Dendritic cell treated with granulocyte-macrophage colony-stimulating factor and Interleukin-4, amounts not matched to agents 40 ng/mL and 50 ng/mL, for 4 days (primary cell): ENCODE measurements around the gene KIRREL3.

Source experiments
- H3K27ac Mint-ChIP-seq: one replicate; pipeline ENCODE4 v1.8.0; 2022; ENCODE audit warnings: mild to moderate bottlenecking, mixed read lengths
- H3K27me3 Mint-ChIP-seq: one replicate; pipeline ENCODE4 v1.8.0; 2022; ENCODE audit warnings: mild to moderate bottlenecking, mixed read lengths
- H3K36me3 Mint-ChIP-seq: one replicate; pipeline ENCODE4 v1.8.0; 2022; ENCODE audit warnings: low read depth, mixed read lengths
- H3K4me1 Mint-ChIP-seq: one replicate; pipeline ENCODE4 v1.8.0; 2022; ENCODE audit warnings: low read depth, mixed read lengths
- H3K4me3 Mint-ChIP-seq: one replicate; pipeline ENCODE4 v1.8.0; 2022; ENCODE audit warnings: mild to moderate bottlenecking, moderate library complexity, mixed read lengths
- H3K9me3 Mint-ChIP-seq: one replicate; pipeline ENCODE4 v1.8.0; 2022; ENCODE audit warnings: mixed read lengths
- intact Hi-C: fragments of 100-400 bp; cut with micrococcal nuclease; formaldehyde crosslinking; loops from one replicate; pipeline ENCODE4 v1.15.0; 2022

The KIRREL3 gene

GRCh38 chr11:126755526-126755925, 245.0 kb downstream of the KIRREL3 start:
- Mint-ChIP-seq H3K27ac (no peak overlapping the region), H3K4me1 (no peaks in the 10 kb centered on the region), H3K9me3 (no peaks in the 10 kb centered on the region), H3K27me3 (no peaks in the 10 kb centered on the region), H3K4me3 (no peak overlapping the region), H3K36me3 (no peaks in the 10 kb centered on the region)
- intact Hi-C loops, result no loop called here

GRCh38 chr11:126754591-126755426, 245.8 kb downstream of the KIRREL3 start:
- H3K36me3 Mint-ChIP-seq, result no peaks in the 10 kb centered on the region
- no peaks in the 10 kb centered on the region for H3K9me3 Mint-ChIP-seq
- H3K4me3 Mint-ChIP-seq, result no peak overlapping the region
- H3K4me1 Mint-ChIP-seq, result no peaks in the 10 kb centered on the region
- no peak overlapping the region for H3K27ac Mint-ChIP-seq
- H3K27me3 Mint-ChIP-seq, result no peaks in the 10 kb centered on the region
- intact Hi-C loops, result no loop called here

DNA sequence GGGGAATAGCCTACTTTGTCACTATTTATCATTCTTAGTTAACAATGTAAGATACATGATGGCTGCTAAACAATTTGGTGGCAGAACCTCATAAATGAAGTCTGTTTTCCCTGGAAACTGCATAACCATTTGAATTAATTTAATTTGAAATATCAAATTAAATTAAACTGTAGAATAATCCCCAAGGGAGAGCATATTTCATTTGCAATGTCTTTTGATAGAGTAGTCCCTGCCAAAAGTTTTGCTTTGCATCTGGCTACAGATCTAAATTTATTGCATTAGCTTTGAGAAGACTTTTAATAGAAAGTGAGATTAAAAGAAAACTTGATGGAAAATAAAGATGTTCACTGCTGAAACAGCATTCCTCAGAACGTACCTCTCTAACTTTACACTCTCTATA, 246.6 kb downstream of the KIRREL3 start:
- Mint-ChIP-seq H3K27ac (no peak overlapping the region), H3K9me3 (no peaks in the 10 kb centered on the region), H3K4me1 (no peaks in the 10 kb centered on the region), H3K4me3 (no peak overlapping the region), H3K36me3 (no peaks in the 10 kb centered on the region), H3K27me3 (no peaks in the 10 kb centered on the region)
- intact Hi-C loops, result no loop called here

DNA sequence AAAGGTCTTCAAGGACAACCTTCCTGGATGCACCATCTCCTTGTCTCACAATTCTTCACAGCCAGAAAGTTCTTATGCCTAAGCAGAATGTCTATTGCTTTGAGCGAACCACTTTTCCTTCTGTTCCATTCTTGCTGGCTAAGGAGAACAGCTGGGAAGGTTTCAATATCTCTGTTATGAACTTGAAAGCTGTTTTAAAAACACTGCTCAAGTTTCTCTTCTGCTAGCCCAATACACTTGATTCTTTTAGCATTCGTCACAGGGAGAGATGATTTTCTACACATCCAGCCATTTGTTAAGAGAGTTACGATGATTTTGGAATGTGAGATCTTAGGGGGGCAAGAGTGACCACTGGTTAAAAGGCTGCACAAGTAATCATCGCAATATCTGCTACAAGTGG, 249.3 kb downstream of the KIRREL3 start:
- Mint-ChIP-seq H3K9me3 (no peaks in the 10 kb centered on the region), H3K36me3 (no peaks in the 10 kb centered on the region), H3K27me3 (no peaks in the 10 kb centered on the region), H3K4me1 (no peaks in the 10 kb centered on the region), H3K27ac (no peak overlapping the region), H3K4me3 (no peak overlapping the region)
- intact Hi-C loops, result no loop called here

GRCh38 chr11:126748793-126749192, 251.8 kb downstream of the KIRREL3 start:
- H3K27me3 Mint-ChIP-seq, result no peaks in the 10 kb centered on the region
- intact Hi-C loops, result no loop called here
- no peak overlapping the region for H3K4me3 Mint-ChIP-seq
- no peaks in the 10 kb centered on the region for H3K4me1 Mint-ChIP-seq
- H3K36me3 Mint-ChIP-seq, result no peaks in the 10 kb centered on the region
- no peaks in the 10 kb centered on the region for H3K9me3 Mint-ChIP-seq
- no peak overlapping the region for H3K27ac Mint-ChIP-seq

- intact Hi-C loops, result no loop called here
- Mint-ChIP-seq H3K27ac (no peak overlapping the region), H3K4me3 (no peak overlapping the region)
Observed at GRCh38 chr11:126748100-126748791, 252.3 kb downstream of the KIRREL3 start.

DNA sequence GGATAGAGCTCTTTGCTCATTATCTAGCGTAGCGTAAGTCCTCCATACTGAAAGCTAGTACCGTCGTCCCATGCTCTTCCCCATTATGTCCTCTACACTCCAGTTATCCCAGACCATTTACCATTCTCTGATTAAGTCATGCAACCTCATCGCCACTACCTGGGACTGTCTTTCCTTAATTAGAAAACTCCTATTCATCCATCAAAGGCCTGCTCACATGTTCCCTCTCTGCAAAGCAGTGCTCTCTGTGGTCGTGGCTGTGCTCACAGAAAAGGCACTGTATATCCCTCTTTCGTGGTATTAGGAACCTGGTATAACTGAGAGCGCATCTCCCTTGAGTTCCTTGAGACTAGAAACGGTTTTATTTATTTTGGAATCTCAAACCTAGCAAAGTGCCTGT, 253.3 kb downstream of the KIRREL3 start:
- no peaks in the 10 kb centered on the region for H3K9me3 Mint-ChIP-seq
- no peaks in the 10 kb centered on the region for H3K4me1 Mint-ChIP-seq
- H3K27ac Mint-ChIP-seq, result no peak overlapping the region
- H3K27me3 Mint-ChIP-seq, result no peaks in the 10 kb centered on the region
- intact Hi-C loops, result no loop called here
- H3K4me3 Mint-ChIP-seq, result no peak overlapping the region
- H3K36me3 Mint-ChIP-seq, result no peaks in the 10 kb centered on the region

More at GRCh38 chr11:126748100-126748791, 252.3 kb downstream of the KIRREL3 start:
- Mint-ChIP-seq H3K36me3 (no peaks in the 10 kb centered on the region), H3K4me1 (no peaks in the 10 kb centered on the region), H3K27me3 (no peaks in the 10 kb centered on the region), H3K9me3 (no peaks in the 10 kb centered on the region)

- Mint-ChIP-seq H3K27ac (no peak overlapping the region), H3K9me3 (no peaks in the 10 kb centered on the region), H3K4me3 (no peak overlapping the region), H3K4me1 (no peaks in the 10 kb centered on the region), H3K36me3 (no peaks in the 10 kb centered on the region), H3K27me3 (no peaks in the 10 kb centered on the region)
- intact Hi-C loops, result no loop called here
Observed at GRCh38 chr11:126746443-126746842, 254.1 kb downstream of the KIRREL3 start.

DNA sequence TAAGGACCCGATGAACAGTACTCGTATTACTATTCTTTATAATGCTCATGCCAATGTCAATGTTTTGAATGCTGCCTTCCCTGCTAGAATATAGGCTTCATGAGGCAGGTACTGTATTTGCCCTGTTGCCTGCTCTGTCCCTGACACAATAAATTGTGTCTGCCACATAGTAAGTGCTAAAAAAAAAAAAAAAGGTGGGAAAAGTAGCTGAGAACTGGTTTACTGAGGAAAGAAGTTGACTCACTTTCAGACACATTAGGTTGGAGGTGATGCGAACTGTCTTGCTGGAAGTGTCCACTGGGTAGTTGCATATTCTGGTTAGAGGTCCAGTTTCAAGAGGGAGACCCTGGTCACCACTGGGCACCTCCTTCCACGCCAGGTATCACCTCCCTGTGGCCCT, 255.9 kb downstream of the KIRREL3 start:
- H3K9me3 Mint-ChIP-seq, result no peaks in the 10 kb centered on the region
- intact Hi-C loops, result no loop called here
- no peaks in the 10 kb centered on the region for H3K36me3 Mint-ChIP-seq
- H3K27ac Mint-ChIP-seq, result no peak overlapping the region
- H3K27me3 Mint-ChIP-seq, result no peaks in the 10 kb centered on the region
- H3K4me3 Mint-ChIP-seq, result no peak overlapping the region
- H3K4me1 Mint-ChIP-seq, result no peaks in the 10 kb centered on the region

DNA sequence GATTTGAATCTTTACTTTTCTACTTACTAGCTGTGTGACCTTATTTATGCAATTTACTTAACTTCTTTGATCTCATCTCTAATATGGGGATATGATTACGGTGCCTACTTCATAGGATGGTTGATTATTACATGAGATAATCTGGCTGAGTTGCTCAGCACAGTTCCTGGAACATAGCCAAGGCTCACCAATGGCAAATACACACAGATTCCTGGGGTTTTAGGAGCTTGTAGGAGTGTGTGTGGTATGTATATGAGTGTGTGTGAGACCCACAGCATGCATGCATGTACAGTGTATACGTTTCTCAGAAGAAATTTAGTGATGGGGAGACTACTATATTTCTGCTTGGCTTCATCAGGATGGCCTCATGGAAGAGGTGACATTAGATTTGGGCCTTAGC, 256.9 kb downstream of the KIRREL3 start:
- H3K9me3 Mint-ChIP-seq, result no peaks in the 10 kb centered on the region
- H3K27me3 Mint-ChIP-seq, result no peaks in the 10 kb centered on the region
- H3K36me3 Mint-ChIP-seq, result no peaks in the 10 kb centered on the region
- H3K4me3 Mint-ChIP-seq, result no peak overlapping the region
- intact Hi-C loops, result no loop called here
- H3K4me1 Mint-ChIP-seq, result no peaks in the 10 kb centered on the region
- H3K27ac Mint-ChIP-seq, result no peak overlapping the region

GRCh38 chr11:126742582-126742981, 258.0 kb downstream of the KIRREL3 start:
- intact Hi-C loops, result no loop called here
- no peaks in the 10 kb centered on the region for H3K27me3 Mint-ChIP-seq
- H3K9me3 Mint-ChIP-seq, result no peaks in the 10 kb centered on the region
- no peak overlapping the region for H3K4me3 Mint-ChIP-seq
- H3K4me1 Mint-ChIP-seq, result no peaks in the 10 kb centered on the region
- no peak overlapping the region for H3K27ac Mint-ChIP-seq
- no peaks in the 10 kb centered on the region for H3K36me3 Mint-ChIP-seq

DNA sequence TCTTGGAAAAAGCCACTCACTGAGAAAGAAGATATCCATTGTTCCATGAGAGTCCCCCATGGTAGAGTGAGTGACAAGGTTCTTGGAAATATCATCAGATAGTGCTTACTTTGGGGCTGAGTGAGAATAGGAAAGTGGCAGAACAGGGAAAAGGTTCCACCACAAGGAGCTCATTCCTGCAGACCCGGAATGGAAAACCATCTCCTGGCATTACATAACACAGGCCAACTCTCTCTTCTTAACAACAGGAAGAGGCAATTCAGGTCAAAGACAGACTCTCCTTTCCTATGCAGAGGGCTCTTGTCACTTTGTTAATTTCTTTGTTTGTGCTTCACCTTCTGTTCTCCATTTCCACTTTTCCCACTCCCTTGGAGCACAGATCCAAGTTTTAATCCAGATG, 259.7 kb downstream of the KIRREL3 start:
- intact Hi-C loops, result no loop called here
- no peak overlapping the region for H3K27ac Mint-ChIP-seq
- H3K27me3 Mint-ChIP-seq, result no peaks in the 10 kb centered on the region
- H3K4me1 Mint-ChIP-seq, result no peaks in the 10 kb centered on the region
- H3K4me3 Mint-ChIP-seq, result no peak overlapping the region
- no peaks in the 10 kb centered on the region for H3K36me3 Mint-ChIP-seq
- H3K9me3 Mint-ChIP-seq, result no peaks in the 10 kb centered on the region

- intact Hi-C loops, result no loop called here
- H3K27me3 Mint-ChIP-seq, result no peaks in the 10 kb centered on the region
- no peaks in the 10 kb centered on the region for H3K9me3 Mint-ChIP-seq
- no peak overlapping the region for H3K4me3 Mint-ChIP-seq
- H3K36me3 Mint-ChIP-seq, result no peaks in the 10 kb centered on the region
- no peak overlapping the region for H3K27ac Mint-ChIP-seq
- no peaks in the 10 kb centered on the region for H3K4me1 Mint-ChIP-seq
Observed at GRCh38 chr11:126739499-126740145, 260.9 kb downstream of the KIRREL3 start.

GRCh38 chr11:126738295-126739031, 262.1 kb downstream of the KIRREL3 start:
- H3K27me3 Mint-ChIP-seq, result no peaks in the 10 kb centered on the region
- H3K9me3 Mint-ChIP-seq, result no peaks in the 10 kb centered on the region
- H3K36me3 Mint-ChIP-seq, result no peaks in the 10 kb centered on the region
- H3K27ac Mint-ChIP-seq, result no peak overlapping the region
- H3K4me1 Mint-ChIP-seq, result no peaks in the 10 kb centered on the region
- no peak overlapping the region for H3K4me3 Mint-ChIP-seq
- intact Hi-C loops, result no loop called here
